ENCODE results near the gene ANO6. TPM values are rescaled to one million over a fixed set of nuclear protein-coding genes. Genes with fewer than 3 reads are reported as not detected.

The ANO6 gene
- total and polyA plus RNA-seq, 2 donors (not counting 1 experiment from before 2014, with no cell fraction given) = 6.6 to 19.5 TPM

GRCh38 chr12:45337835-45338234 lies 121.9 kb downstream of the ANO6 start:
- Mint-ChIP-seq H3K27me3 (no peaks in the 10 kb centered on the region), H3K4me3 (no peak overlapping the region), H3K4me1 (no peaks in the 10 kb centered on the region), H3K27ac (no peak overlapping the region), H3K9me3 (ENCODE audit: insufficient read depth) (no peaks in the 10 kb centered on the region)
- POLR2A ChIA-PET = no interaction called here
- H3K4me3 ChIP-seq (ENCODE audit: control extremely low read depth in 1 of 5, extremely low read depth in 1 of 5, insufficient read depth in 1 of 5, low read depth in 2 of 5, low read length in 4 of 5) = no peak overlapping the region
- H3K4me1 ChIP-seq (ENCODE audit: control insufficient read depth in 2 of 2, insufficient read depth in 2 of 2, low read length in 2 of 2) = no peaks in the 10 kb centered on the region
- DNase-seq (no peak), ATAC-seq (ENCODE audit: low read depth) (no peak)
- intact Hi-C loops (cut with micrococcal nuclease) = no loop called here
- no peaks in the 10 kb centered on the region for H3K79me2 ChIP-seq (ENCODE audit: control insufficient read depth, insufficient read depth, low read length)
- H3K27ac ChIP-seq (ENCODE audit: low read length in 2 of 2) = no peak overlapping the region
- no peak overlapping the region for H3K4me2 ChIP-seq (replicated peaks; ENCODE audit: low read depth, low read length, poor library complexity, severe bottlenecking)
- CTCF ChIA-PET = no interaction called here
- H2AFZ ChIP-seq (ENCODE audit: insufficient read depth, low read depth, low read length, poor library complexity, severe bottlenecking) = no peak overlapping the region
- no peaks in the 10 kb centered on the region for H3K27me3 ChIP-seq (replicated peaks in 1 of 4; ENCODE audit: control extremely low read depth in 1 of 4, control insufficient read depth in 3 of 4, insufficient read depth in 4 of 4, low read length in 3 of 4)
- H4K20me1 ChIP-seq (ENCODE audit: control insufficient read depth, insufficient read depth, low read length, poor library complexity, severe bottlenecking) = no peaks in the 10 kb centered on the region
- H3K9me3 ChIP-seq (ENCODE audit: control extremely low read depth in 1 of 3, control insufficient read depth in 2 of 3, insufficient read depth in 1 of 3, low read length in 2 of 3) = no peaks in the 10 kb centered on the region
- H3K9ac ChIP-seq (ENCODE audit: low read length) = no peak overlapping the region
- no peaks in the 10 kb centered on the region for H3K36me3 ChIP-seq (replicated peaks in 1 of 2; ENCODE audit: control extremely low read depth in 1 of 2, control insufficient read depth in 1 of 2, extremely low read depth in 1 of 2, insufficient read depth in 2 of 2, low read length in 1 of 2)
- no peak for TF ChIP-seq EZH2 (IDR thresholded peaks at IDR 0.05; ENCODE audit: borderline replicate concordance, insufficient read depth, low read depth, low read length, poor library complexity, severe bottlenecking)
- TF ChIP-seq, protein P1, sequence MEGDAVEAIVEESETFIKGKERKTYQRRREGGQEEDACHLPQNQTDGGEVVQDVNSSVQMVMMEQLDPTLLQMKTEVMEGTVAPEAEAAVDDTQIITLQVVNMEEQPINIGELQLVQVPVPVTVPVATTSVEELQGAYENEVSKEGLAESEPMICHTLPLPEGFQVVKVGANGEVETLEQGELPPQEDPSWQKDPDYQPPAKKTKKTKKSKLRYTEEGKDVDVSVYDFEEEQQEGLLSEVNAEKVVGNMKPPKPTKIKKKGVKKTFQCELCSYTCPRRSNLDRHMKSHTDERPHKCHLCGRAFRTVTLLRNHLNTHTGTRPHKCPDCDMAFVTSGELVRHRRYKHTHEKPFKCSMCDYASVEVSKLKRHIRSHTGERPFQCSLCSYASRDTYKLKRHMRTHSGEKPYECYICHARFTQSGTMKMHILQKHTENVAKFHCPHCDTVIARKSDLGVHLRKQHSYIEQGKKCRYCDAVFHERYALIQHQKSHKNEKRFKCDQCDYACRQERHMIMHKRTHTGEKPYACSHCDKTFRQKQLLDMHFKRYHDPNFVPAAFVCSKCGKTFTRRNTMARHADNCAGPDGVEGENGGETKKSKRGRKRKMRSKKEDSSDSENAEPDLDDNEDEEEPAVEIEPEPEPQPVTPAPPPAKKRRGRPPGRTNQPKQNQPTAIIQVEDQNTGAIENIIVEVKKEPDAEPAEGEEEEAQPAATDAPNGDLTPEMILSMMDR (IDR thresholded peaks at IDR 0.05) = no peak

GRCh38 chr12:45338272-45338671 lies 122.4 kb downstream of the ANO6 start:
- Histone ChIP-seq H3K36me3 (replicated peaks in 1 of 2; ENCODE audit: control extremely low read depth in 1 of 2, control insufficient read depth in 1 of 2, extremely low read depth in 1 of 2, insufficient read depth in 2 of 2, low read length in 1 of 2) (no peaks in the 10 kb centered on the region), H3K27ac (ENCODE audit: low read length in 2 of 2) (no peak overlapping the region), H3K9ac (ENCODE audit: low read length) (no peak overlapping the region), H3K4me2 (replicated peaks; ENCODE audit: low read depth, low read length, poor library complexity, severe bottlenecking) (no peak overlapping the region), H3K4me3 (ENCODE audit: control extremely low read depth in 1 of 5, extremely low read depth in 1 of 5, insufficient read depth in 1 of 5, low read depth in 2 of 5, low read length in 4 of 5) (no peak overlapping the region), H3K9me3 (ENCODE audit: control extremely low read depth in 1 of 3, control insufficient read depth in 2 of 3, insufficient read depth in 1 of 3, low read length in 2 of 3) (no peaks in the 10 kb centered on the region), H3K79me2 (ENCODE audit: control insufficient read depth, insufficient read depth, low read length) (no peaks in the 10 kb centered on the region), H2AFZ (ENCODE audit: insufficient read depth, low read depth, low read length, poor library complexity, severe bottlenecking) (no peak overlapping the region), H4K20me1 (ENCODE audit: control insufficient read depth, insufficient read depth, low read length, poor library complexity, severe bottlenecking) (no peaks in the 10 kb centered on the region), H3K27me3 (replicated peaks in 1 of 4; ENCODE audit: control extremely low read depth in 1 of 4, control insufficient read depth in 3 of 4, insufficient read depth in 4 of 4, low read length in 3 of 4) (no peaks in the 10 kb centered on the region), H3K4me1 (ENCODE audit: control insufficient read depth in 2 of 2, insufficient read depth in 2 of 2, low read length in 2 of 2) (no peaks in the 10 kb centered on the region)
- DNase-seq (no peak), ATAC-seq (ENCODE audit: low read depth) (no peak)
- H3K4me1 Mint-ChIP-seq = no peaks in the 10 kb centered on the region
- H3K4me3 Mint-ChIP-seq = no peak overlapping the region
- intact Hi-C loops (cut with micrococcal nuclease) = no loop called here
- H3K27ac Mint-ChIP-seq = no peak overlapping the region
- H3K9me3 Mint-ChIP-seq (ENCODE audit: insufficient read depth) = no peaks in the 10 kb centered on the region
- TF ChIP-seq EZH2 (IDR thresholded peaks at IDR 0.05; ENCODE audit: borderline replicate concordance, insufficient read depth, low read depth, low read length, poor library complexity, severe bottlenecking) = no peak
- TF ChIP-seq, protein P1 (IDR thresholded peaks at IDR 0.05) = no peak
- ChIA-PET POLR2A (no interaction called here), CTCF (no interaction called here)
- WGBS (ENCODE audit: insufficient coverage) = 90% methylated on average over 1 of the region's 1 CpG
- H3K27me3 Mint-ChIP-seq = no peaks in the 10 kb centered on the region

Measured in B cell (primary cell).